Progenitor cell of endocrine pancreas (in vitro differentiated cells): ENCODE data around the gene ALAS1. TPM values are rescaled to one million over a fixed set of nuclear protein-coding genes. Genes with fewer than 3 reads are reported as not detected.
"Not testable (repeated sequence)": the region's sequence is repeated elsewhere in the genome, so short reads cannot be mapped to it uniquely, and the experiment has no call there.

Experiments used
- DNase-seq: peaks from one replicate; pipeline ENCODE4 v3.0.0; 2021; ENCODE audit warnings: low spot score; ENCODE audit not compliant: unreplicated experiment
- H3K27ac Mint-ChIP-seq: 2 replicates; pipeline ENCODE4 v1.8.0; 2021; ENCODE audit warnings: mild to moderate bottlenecking, moderate library complexity, mixed read lengths
- H3K27me3 Mint-ChIP-seq: 2 replicates; pipeline ENCODE4 v1.8.0; 2021; ENCODE audit warnings: mixed read lengths
- H3K36me3 Mint-ChIP-seq: 2 replicates; pipeline ENCODE4 v1.8.0; 2022; ENCODE audit warnings: mixed read lengths; ENCODE audit not compliant: insufficient read depth
- H3K4me1 Mint-ChIP-seq: 2 replicates; pipeline ENCODE4 v1.8.0; 2021; ENCODE audit warnings: low read depth, mixed read lengths
- H3K4me3 Mint-ChIP-seq: 2 replicates; pipeline ENCODE4 v1.8.0; 2021; ENCODE audit warnings: low read depth, mild to moderate bottlenecking, moderate library complexity, mixed read lengths
- H3K9me3 Mint-ChIP-seq: 2 replicates; pipeline ENCODE4 v1.8.0; 2021; ENCODE audit warnings: low read depth, mixed read lengths
- CTCF ChIP-seq: fragments of 200-600 bp; sonication (generic); IDR thresholded peaks from one replicate; pipeline ENCODE4 v1.5.0; 2021; ENCODE audit warnings: antibody characterized with exemption, mild to moderate bottlenecking; ENCODE audit not compliant: unreplicated experiment
- total RNA-seq: library from RNA; stranded (reverse); gene quantifications from 2 replicates; pipeline ENCODE4 v1.2.1, GENCODE V29; 2021

ALAS1 gene
- total RNA-seq, 1 donor from 2014 or later, result 32.2 TPM

- DNase-seq, result no peak
Measured at GRCh38 chr3:52167240-52167639, 30.7 kb upstream of the ALAS1 start.

GRCh38 chr3:52170217-52170616, 27.7 kb upstream of the ALAS1 start:
- not testable (repeated sequence) for H3K4me3 Mint-ChIP-seq, H3K27ac Mint-ChIP-seq, H3K9me3 Mint-ChIP-seq, H3K4me1 Mint-ChIP-seq, DNase-seq, H3K36me3 Mint-ChIP-seq, H3K27me3 Mint-ChIP-seq

More at GRCh38 chr3:52167240-52167639, 30.7 kb upstream of the ALAS1 start:
- Mint-ChIP-seq H3K4me1 (no peaks in the 10 kb centered on the region), H3K27ac (no peak overlapping the region), H3K27me3 (no peaks in the 10 kb centered on the region), H3K36me3 (no peaks in the 10 kb centered on the region), H3K4me3 (no peak overlapping the region), H3K9me3 (no peaks in the 10 kb centered on the region)
- TF ChIP-seq CTCF, result no peak

GRCh38 chr3:52171514-52172261, 26.3 kb upstream of the ALAS1 start:
- no peaks in the 10 kb centered on the region for H3K9me3 Mint-ChIP-seq
- no peak for DNase-seq
- no peak overlapping the region for H3K27ac Mint-ChIP-seq
- no peak for TF ChIP-seq CTCF
- no peaks in the 10 kb centered on the region for H3K36me3 Mint-ChIP-seq
- no peaks in the 10 kb centered on the region for H3K27me3 Mint-ChIP-seq
- H3K4me1 Mint-ChIP-seq, result peaks cover 3% of the 10 kb centered on the region
- H3K4me3 Mint-ChIP-seq, result no peak overlapping the region

- Mint-ChIP-seq H3K27me3 (no peaks in the 10 kb centered on the region), H3K36me3 (no peaks in the 10 kb centered on the region), H3K4me1 (peaks cover 9% of the 10 kb centered on the region), H3K27ac (no peak overlapping the region), H3K4me3 (no peak overlapping the region), H3K9me3 (no peaks in the 10 kb centered on the region)
- DNase-seq, result no peak
- TF ChIP-seq CTCF, result no peak
Measured at GRCh38 chr3:52172262-52172757, 25.6 kb upstream of the ALAS1 start.

GRCh38 chr3:52173101-52173500, 24.9 kb upstream of the ALAS1 start:
- no peak for DNase-seq
- no peak overlapping the region for H3K27ac Mint-ChIP-seq
- no peaks in the 10 kb centered on the region for H3K9me3 Mint-ChIP-seq
- no peak overlapping the region for H3K4me3 Mint-ChIP-seq
- no peak for TF ChIP-seq CTCF
- H3K36me3 Mint-ChIP-seq, result no peaks in the 10 kb centered on the region
- no peaks in the 10 kb centered on the region for H3K27me3 Mint-ChIP-seq
- peaks cover 13% of the 10 kb centered on the region for H3K4me1 Mint-ChIP-seq

- Mint-ChIP-seq H3K9me3 (no peaks in the 10 kb centered on the region), H3K27me3 (no peaks in the 10 kb centered on the region), H3K4me3 (no peak overlapping the region), H3K4me1 (peaks cover 13% of the 10 kb centered on the region), H3K36me3 (no peaks in the 10 kb centered on the region), H3K27ac (peak overlapping the region; percentile 15)
- TF ChIP-seq CTCF, result no peak
- no peak for DNase-seq
Measured at GRCh38 chr3:52174896-52175295, 23.1 kb upstream of the ALAS1 start.
